PC-3 (cell line): ENCODE results near the gene DCLRE1A.

ENCODE experiments used
- EZH2phosphoT487 ChIP-seq: fragments of 300-600 bp; sonication (generic); IDR thresholded peaks from 2 replicates; pipeline ENCODE4 v1.6.1; 2018; ENCODE audit warnings: mild to moderate bottlenecking, antibody characterized with exemption, low read length, borderline replicate concordance
- TF ChIP-seq, protein P1 (sequence below): fragments of 300-600 bp; sonication (generic); conservative IDR thresholded peaks from 2 replicates; pipeline ENCODE4 v1.5.1; 2017; ENCODE audit warnings: antibody characterized with exemption, low read depth, mild to moderate bottlenecking, low read length

DNA sequence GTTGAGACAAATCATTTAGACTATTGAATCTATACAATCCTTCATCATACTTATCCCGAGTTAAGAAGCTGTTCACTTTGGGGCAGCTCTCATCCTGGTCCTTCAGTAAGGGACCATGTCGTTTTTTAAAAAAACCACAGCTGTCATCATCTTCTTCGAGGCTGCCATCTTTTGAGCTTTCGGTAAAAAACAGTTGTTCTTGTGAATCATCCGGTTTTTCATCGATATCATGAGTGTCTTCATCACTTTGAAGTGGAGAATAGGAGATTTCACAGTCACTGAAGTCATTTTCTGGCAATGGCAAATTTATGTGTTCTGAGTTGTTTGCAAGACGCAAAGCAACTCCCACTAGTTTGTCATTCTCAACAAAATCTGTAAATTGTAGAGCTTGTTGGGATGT is 3.9 kb downstream of the DCLRE1A start:
- TF ChIP-seq, protein P1, sequence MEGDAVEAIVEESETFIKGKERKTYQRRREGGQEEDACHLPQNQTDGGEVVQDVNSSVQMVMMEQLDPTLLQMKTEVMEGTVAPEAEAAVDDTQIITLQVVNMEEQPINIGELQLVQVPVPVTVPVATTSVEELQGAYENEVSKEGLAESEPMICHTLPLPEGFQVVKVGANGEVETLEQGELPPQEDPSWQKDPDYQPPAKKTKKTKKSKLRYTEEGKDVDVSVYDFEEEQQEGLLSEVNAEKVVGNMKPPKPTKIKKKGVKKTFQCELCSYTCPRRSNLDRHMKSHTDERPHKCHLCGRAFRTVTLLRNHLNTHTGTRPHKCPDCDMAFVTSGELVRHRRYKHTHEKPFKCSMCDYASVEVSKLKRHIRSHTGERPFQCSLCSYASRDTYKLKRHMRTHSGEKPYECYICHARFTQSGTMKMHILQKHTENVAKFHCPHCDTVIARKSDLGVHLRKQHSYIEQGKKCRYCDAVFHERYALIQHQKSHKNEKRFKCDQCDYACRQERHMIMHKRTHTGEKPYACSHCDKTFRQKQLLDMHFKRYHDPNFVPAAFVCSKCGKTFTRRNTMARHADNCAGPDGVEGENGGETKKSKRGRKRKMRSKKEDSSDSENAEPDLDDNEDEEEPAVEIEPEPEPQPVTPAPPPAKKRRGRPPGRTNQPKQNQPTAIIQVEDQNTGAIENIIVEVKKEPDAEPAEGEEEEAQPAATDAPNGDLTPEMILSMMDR, result no peak
- no peak for TF ChIP-seq EZH2phosphoT487
